ENCODE measurements around the gene GSTM4.
"Not testable (repeated sequence)": the region's sequence is repeated elsewhere in the genome, so short reads cannot be mapped to it uniquely, and the experiment has no call there.

Gene GSTM4

DNA sequence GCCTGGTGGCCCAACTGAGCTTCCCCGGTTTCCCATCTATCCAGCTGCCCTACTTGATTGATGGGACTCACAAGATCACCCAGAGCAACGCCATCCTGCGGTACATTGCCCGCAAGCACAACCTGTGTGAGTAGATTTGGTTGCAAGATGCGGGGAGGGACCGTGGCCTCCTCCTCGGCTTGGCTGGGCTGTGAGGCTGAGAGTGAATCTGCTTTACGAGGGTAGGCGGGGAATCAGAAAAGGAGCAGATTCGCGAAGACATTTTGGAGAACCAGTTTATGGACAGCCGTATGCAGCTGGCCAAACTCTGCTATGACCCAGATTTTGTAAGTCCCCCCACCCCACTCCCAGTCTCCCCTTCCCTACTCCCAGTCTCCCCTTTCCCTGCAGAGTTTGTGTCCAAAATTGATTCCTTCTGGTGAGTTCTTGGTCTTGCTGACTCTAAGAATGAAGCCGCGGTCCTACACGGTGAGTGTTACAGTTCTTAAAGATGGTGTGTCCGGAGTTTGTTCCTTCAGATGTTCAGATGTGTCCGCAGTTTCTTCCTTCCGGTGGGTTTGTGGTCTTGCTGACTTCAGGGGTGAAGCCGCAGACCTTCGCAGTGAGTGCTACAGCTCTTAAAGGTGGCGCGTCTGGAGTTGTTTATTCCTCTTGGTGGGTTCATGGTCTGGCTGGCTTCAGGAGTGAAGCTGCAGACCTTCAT lies 13.5 kb downstream of the GSTM4 start:
- peak in 1 of 2 donors; percentile 15 for DNase-seq

GRCh38 chr1:109669949-109670302 lies 14.0 kb downstream of the GSTM4 start:
- peak in 1 of 2 donors; percentile 14 for DNase-seq

- DNase-seq, result no peak
These were observed 15.2 kb downstream of the GSTM4 start for GRCh38 chr1:109671067-109671466.

GRCh38 chr1:109673861-109674260 lies 18.0 kb downstream of the GSTM4 start:
- DNase-seq, result not testable (repeated sequence)

DNA sequence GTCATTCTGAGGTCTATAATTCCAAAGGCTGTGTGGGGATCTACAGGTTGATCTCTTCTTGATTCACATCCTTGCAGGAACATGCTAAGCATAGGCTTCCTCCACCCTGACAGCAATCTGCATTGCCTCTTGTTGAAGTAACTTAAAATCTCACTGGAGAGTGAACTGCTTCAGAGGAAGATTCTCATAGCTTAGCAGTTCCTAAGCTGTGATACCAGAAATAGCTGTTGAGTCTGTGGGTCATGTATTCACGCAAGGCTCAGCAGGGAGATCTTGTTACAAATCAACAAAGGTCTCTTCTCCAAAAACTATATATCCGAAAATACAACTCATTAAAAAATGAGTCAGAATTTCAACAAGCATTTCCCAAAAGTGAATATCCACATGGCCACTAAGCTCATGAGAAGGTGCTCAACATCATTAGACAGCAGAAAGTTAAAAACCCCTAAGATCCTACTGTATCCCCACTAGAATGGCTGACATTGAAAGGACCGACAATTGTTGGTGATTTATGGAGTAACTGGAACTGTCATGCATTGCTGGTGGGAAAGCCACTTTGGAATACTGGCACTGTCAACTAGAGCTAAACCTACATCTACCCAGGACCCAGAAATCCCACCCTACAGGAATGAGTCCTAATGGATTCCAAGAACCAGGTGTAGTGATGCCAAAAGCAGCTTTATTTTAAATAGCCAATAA lies 20.9 kb downstream of the GSTM4 start:
- DNase-seq, result not testable (repeated sequence)

GRCh38 chr1:109677459-109677858 lies 21.6 kb downstream of the GSTM4 start:
- DNase-seq, result no peak

GRCh38 chr1:109678637-109679036 lies 22.7 kb downstream of the GSTM4 start:
- DNase-seq, result not testable (repeated sequence)

GRCh38 chr1:109684777-109685176 lies 28.9 kb downstream of the GSTM4 start:
- DNase-seq, result not testable (repeated sequence)

DNA sequence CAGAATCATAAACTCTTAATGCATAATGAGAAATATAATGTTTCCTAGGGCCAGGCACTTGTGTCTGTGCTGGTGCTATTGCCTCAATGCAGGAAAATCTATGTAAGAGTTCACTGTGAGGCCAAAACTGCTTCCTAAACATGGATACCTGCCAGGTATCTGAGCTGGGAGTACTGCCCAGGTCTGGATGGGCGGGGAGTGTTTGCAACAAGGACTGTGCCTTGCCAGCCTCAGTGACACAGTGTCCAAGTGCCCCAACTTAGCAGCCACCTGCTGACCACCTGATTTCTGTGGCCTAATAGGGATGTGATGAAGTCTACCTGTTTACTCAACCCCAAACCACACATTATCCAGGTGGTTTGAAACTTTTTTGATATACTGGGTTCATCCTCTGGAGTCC lies 29.5 kb downstream of the GSTM4 start:
- not testable (repeated sequence) for DNase-seq

- DNase-seq, result not testable (repeated sequence)
These were observed 30.0 kb downstream of the GSTM4 start for GRCh38 chr1:109685890-109686289.

DNA sequence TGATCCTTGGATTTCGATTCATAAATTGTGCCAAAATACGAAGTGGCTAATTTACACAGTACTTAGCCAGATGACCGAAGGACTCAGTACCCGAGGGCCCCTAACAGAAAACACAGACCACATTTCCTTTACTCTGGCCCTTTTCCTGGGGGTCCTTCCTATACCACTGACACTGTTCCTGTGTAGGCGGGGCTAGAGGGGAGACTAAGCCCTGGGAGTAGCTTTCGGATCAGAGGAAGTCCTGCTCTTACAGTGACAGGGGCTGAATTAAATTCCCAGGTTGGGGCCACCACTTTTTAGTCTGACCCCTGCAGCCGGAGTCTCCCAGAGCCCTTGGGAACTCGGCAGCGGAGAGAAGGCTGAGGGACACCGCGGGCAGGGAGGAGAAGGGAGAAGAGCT lies 31.2 kb downstream of the GSTM4 start:
- not testable (repeated sequence) for DNase-seq

DNA sequence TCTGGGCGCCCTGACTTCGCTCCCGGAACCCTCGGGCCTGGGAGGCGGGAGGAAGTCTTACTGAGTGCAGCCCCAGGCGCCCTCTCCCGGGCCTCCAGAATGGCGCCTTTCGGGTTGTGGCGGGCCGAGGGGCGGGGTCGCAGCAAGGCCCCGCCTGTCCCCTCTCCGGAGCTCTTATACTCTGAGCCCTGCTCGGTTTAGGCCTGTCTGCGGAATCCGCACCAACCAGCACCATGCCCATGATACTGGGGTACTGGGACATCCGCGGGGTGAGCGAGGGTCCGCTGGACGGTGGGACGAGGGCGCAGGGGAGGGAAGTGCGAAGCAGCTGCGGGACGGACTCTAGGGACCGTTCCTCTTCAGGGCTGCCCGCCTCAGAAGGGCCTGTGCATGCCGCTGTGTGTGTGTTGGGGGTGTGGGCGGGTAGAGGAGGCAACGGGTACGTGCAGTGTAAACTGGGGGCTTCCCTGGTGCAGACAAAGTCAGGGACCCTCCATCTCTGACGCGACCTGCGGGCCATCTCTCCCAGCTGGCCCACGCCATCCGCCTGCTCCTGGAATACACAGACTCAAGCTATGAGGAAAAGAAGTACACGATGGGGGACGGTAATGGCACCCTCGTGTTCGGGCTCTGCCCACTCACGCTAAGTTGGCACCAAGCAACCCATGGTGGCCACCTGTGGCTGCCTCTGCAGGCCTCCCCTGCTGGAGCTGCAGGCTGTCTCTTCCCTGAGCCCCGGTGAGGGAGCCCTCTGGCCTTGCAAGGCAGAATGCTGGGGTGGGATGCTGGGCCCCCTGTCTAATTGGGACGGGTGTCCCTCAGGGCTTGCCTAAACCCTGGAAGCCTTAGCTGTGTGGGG lies 32.0 kb downstream of the GSTM4 start, which contains the start of gene GSTM1:
Gene GSTM1 (plus strand): TSS at position 177 of the 859 bp plus-strand sequence. CDS start 57 bp downstream, at position 234.
- peak in 1 of 2 donors; percentile 78 for DNase-seq

DNA sequence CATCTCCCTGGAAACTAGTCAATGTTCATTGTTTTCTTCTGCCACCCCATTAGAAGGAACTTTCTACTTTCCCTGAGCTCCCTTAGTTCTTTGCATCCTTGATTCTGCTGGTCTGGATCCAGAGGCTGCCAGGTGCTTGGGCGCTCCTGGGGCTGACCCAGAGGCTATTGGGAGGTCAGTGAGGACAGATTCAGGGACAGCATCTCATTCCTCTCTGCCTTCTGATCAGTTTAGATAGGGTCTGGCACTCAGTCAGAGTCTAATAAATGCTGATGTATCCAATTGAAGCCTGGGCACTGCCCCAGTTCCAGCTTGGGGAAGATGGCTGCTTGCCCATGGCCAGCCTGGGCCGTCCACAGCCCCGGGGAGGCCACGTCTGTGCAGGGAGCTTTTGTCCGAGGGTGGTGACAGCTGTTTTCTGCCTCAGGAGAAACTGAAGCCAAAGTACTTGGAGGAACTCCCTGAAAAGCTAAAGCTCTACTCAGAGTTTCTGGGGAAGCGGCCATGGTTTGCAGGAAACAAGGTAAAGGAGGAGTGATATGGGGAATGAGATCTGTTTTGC lies 34.0 kb downstream of the GSTM4 start:
- DNase-seq, result no peak

DNA sequence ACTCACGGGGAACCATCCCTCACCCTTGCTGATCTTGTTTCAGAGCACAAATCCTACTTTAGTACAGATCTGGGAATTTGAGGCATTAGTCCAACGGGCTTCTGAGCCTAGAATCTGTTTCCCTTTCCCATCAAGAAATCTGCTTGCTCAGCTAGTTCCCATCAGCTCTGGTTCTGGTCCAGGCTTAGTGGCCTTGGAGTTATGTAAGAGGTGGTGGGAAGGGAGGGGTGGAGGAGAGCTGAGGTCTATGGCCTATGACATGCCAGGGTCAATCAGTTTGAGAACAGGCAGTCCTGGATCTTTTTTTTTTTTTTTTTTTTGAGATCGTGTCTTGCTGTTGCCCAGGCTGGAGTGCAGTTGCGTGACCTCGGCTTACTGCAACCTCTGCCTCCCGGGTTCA lies 35.9 kb downstream of the GSTM4 start:
- no peak for DNase-seq

DNA sequence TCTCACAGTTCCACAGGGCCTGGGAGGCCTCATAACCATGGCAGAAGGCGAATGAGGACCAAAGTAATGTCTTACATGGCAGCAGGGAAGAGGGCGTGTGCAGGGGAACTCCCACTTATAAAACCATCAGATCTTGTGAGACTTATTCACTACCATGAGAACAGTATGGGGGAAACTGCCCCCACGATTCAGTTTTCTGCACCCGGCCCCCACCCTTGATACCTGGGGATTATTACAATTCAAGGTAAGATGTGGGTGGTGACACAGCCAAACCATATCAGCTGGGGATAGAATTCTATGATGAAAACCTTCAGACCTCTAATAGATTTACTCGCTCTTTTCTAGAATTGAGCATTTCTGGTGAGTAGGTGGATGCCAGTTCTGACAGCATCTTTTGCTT lies 38.5 kb downstream of the GSTM4 start:
- DNase-seq, result not testable (repeated sequence)

GRCh38 chr1:109695138-109695537 lies 39.2 kb downstream of the GSTM4 start:
- not testable (repeated sequence) for DNase-seq

DNA sequence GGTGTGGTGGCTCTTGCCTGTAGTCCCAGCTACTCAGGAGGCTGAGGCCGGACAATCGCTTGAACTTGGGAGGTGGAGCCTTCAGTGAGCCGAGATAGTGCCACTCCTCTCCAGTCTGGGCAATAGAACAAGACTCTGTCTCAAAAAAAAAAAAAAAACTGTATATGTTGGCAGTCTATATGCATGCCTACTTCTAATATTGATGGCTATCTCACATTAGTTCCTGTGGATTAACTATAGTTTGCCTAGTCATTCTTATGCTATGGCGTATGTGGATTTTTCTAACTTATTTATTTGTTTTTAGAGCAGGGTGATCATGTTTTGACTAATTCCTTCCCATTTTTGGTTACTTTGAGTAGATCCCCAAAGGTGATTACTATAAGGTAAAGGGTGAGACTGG lies 41.2 kb downstream of the GSTM4 start:
- no peak for DNase-seq

- not testable (repeated sequence) for DNase-seq
These were observed 42.0 kb downstream of the GSTM4 start for GRCh38 chr1:109697861-109698260.

DNA sequence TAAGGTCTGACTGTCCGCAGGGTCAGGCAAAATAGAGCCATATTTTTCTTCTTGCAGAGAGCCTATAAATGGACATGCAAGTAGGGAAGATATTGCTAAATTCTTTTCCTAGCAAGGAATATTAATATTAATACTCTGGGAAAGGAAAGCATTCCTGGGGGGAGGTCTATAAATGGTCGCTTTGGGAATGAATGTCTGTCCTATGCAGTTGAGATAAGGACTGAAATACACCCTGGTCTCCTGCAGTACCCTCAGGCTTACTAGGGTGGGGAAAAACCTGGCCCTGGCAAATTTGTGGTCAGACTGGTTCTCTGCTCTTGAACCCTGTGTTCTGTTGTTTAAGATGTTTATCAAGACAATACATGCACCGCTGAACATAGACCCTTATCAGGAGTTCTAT lies 47.0 kb downstream of the GSTM4 start:
- not testable (repeated sequence) for DNase-seq

DNA sequence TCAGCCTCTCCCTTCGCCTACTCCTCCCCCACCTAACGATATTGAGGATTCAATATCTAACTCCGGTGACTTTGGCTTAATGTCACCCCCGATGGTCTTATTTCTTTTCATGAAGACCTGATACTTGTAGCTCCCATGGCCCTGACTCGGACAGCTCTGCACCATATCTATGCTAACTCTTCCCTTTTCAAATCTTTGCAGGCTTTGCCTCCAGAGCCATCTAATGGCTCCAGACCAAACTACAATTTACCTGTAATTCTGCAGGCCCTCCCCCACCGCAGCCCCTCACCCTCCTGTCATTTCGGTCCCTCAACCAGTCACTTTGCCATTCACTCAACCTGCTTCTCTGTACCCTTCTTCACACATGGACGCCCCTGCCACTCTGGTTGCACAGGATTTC lies 48.3 kb downstream of the GSTM4 start:
- no peak for DNase-seq

DNA sequence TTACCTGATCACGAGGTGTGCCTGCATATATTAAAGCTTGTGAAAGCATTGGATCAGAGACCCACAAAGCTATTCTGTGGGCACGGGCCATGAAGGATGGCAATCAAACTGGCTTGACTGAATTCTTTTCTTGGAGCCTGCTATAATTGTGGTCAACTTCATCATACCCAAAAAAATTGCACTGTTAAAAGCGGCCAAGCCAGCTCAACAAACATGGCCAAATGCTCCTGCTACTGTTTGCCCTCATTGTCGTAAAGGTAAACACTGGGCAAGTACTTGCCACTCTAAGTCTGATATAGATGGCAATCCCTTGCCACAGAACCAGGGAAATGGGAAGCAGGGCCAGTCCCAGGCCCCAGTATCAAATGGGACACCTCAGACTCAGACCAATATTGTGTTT lies 49.5 kb downstream of the GSTM4 start:
- no peak for DNase-seq

GRCh38 chr1:109708949-109709348 lies 53.0 kb downstream of the GSTM4 start:
- DNase-seq, result not testable (repeated sequence)

DNA sequence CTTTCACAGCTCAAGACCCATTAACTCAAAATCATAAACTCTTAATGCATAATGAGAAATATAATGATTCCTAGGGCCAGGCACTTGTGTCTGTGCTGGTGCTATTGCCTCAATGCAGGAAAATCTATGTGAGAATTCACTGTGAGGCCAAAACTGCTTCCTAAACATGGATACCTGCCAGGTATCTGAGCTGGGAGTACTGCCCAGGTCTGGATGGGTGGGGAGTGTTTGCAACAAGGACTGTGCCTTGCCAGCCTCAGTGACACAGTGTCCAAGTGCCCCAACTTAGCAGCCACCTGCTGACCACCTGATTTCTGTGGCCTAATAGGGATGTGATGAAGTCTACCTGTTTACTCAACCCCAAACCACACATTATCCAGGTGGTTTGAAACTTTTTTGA lies 53.9 kb downstream of the GSTM4 start:
- DNase-seq, result not testable (repeated sequence)

All from CD4-positive, alpha-beta T cell treated with Interferon alpha-2 for 1 hour (primary cell).